K562 (cell line): ENCODE measurements around the gene SYCE1. TPM values are rescaled to one million over a fixed set of nuclear protein-coding genes. Genes with fewer than 3 reads are reported as not detected.

Experiments
- ATAC-seq: fragments of 200-7000 bp; cut with Tn5 transposase; 3 replicates; pipeline ENCODE4 v1.9.1; 2020; ENCODE audit warnings: moderate library complexity
- BruUV-seq: library from RNA; stranded (reverse); fragments of 400-500 nt; replicated peaks from 2 replicates; lab custom pipeline; 2021; lab: Mats Ljungman, UMichigan
- CTCF ChIA-PET: fragments of 300-600 bp; formaldehyde crosslinking; extraction: SDS; loops from one replicate; lab custom pipeline; 2021; ENCODE audit warnings: low intra/inter-chr PET ratio; lab: Yijun Ruan, JAX
- POLR2A ChIA-PET: fragments of 300-600, 350-650 bp; sonication (Branson Sonifier 250); formaldehyde crosslinking; extraction: SDS; loops from one replicate; lab custom pipeline; 2021; ENCODE audit warnings: antibody characterized with exemption, inconsistent platforms; lab: Yijun Ruan, JAX
- DNase-seq, 4 experiments: peaks; one replicate each; pipeline versions ENCODE4 v3.0.0 to v3.0.0-alpha.2; 2011 to 2018; ENCODE audit warnings: low spot score in 3 of 4, mixed read lengths in 3 of 4; ENCODE audit errors: extremely low read depth in 1 of 4
- FAIRE-seq: peaks from 2 replicates; lab custom pipeline; 2011; peaks lifted over from hg19 to GRCh38; lab: Jason Lieb, UNC
- H2AFZ ChIP-seq: 2 replicates; pipeline ENCODE4 v1.6.0; 2011; ENCODE audit warnings: low read depth, low read length, control low read depth, inconsistent platforms
- H3K27ac ChIP-seq: fragments of 200-600 bp; 3 replicates; pipeline ENCODE4 v1.8.0; 2011; ENCODE audit warnings: low read depth, mild to moderate bottlenecking, control low read depth, inconsistent platforms, low read length, moderate library complexity, mixed read lengths; ENCODE audit errors: extremely low read depth
- H3K27me3 ChIP-seq, 2 experiments: fragments of 300-600 bp in 1 of 2; 2 replicates in 1 of 2; 3 replicates in 1 of 2; pipeline versions ENCODE4 v1.6.0 to v1.8.0; 2011; ENCODE audit warnings: inconsistent platforms in 2 of 2, low read length in 2 of 2, mild to moderate bottlenecking in 1 of 2, mixed read lengths in 1 of 2, moderate library complexity in 1 of 2; ENCODE audit not compliant: control insufficient read depth in 2 of 2, insufficient read depth in 2 of 2
- H3K36me3 ChIP-seq: fragments of 300-600 bp; 3 replicates; pipeline ENCODE4 v1.8.0; 2011; ENCODE audit warnings: mild to moderate bottlenecking, low read length, inconsistent platforms; ENCODE audit not compliant: control insufficient read depth, insufficient read depth
- H3K4me1 ChIP-seq, 2 experiments: fragments of 200-600 bp in 1 of 2; replicated peaks in 1 of 2; 2 replicates in 1 of 2; 3 replicates in 1 of 2; pipeline versions ENCODE4 v1.5.1 to v1.8.0; 2011; ENCODE audit warnings: inconsistent platforms in 2 of 2, low read length in 2 of 2, mild to moderate bottlenecking in 1 of 2, mixed read lengths in 1 of 2, moderate library complexity in 1 of 2; ENCODE audit not compliant: control insufficient read depth in 2 of 2, insufficient read depth in 2 of 2
- H3K4me2 ChIP-seq: 2 replicates; pipeline ENCODE4 v1.6.1; 2011; ENCODE audit warnings: low read length, control low read depth, inconsistent platforms, mixed read lengths; ENCODE audit not compliant: insufficient read depth
- H3K4me3 ChIP-seq: fragments of 200-600 bp; sonication (generic), shearing (Covaris generic); 2 replicates; pipeline ENCODE4 v1.5.1; 2016; ENCODE audit warnings: control low read depth, inconsistent platforms
- H3K79me2 ChIP-seq: fragments of 200-600 bp; 3 replicates; pipeline ENCODE4 v1.8.0; 2011; ENCODE audit warnings: low read length, inconsistent platforms; ENCODE audit not compliant: control insufficient read depth, insufficient read depth
- H3K9ac ChIP-seq, 2 experiments: 2 replicates each; pipeline versions ENCODE4 v1.6.0 to v1.6.1; 2011; ENCODE audit warnings: low read depth in 2 of 2, low read length in 2 of 2, control low read depth in 1 of 2, inconsistent platforms in 1 of 2, mild to moderate bottlenecking in 1 of 2, mixed read lengths in 1 of 2; ENCODE audit not compliant: insufficient read depth in 1 of 2
- H3K9me1 ChIP-seq: one replicate; pipeline ENCODE4 v1.6.0; 2011; ENCODE audit warnings: inconsistent platforms, mild to moderate bottlenecking, low read length, moderate library complexity; ENCODE audit not compliant: control insufficient read depth, insufficient read depth
- H3K9me3 ChIP-seq: replicated peaks from 2 replicates; pipeline ENCODE4 v1.5.1; 2011; ENCODE audit warnings: low read depth, low read length, inconsistent platforms; ENCODE audit not compliant: control insufficient read depth, insufficient read depth
- H4K20me1 ChIP-seq: replicated peaks from 2 replicates; pipeline ENCODE4 v1.6.1; 2011; ENCODE audit warnings: low read length, inconsistent platforms, mixed read lengths; ENCODE audit not compliant: control insufficient read depth, insufficient read depth
- BDP1 ChIP-seq: IDR thresholded peaks from 3 replicates; pipeline ENCODE4 v1.6.1; 2011; ENCODE audit not compliant: insufficient read length, insufficient read depth
- ELK1 ChIP-seq: sonication (generic); formaldehyde crosslinking; IDR thresholded peaks from 2 replicates; pipeline ENCODE4 v1.8.1; 2022; ENCODE audit warnings: missing genetic modification reagents
- EZH2 ChIP-seq: IDR thresholded peaks from 2 replicates; pipeline ENCODE4 v1.6.1; 2012; ENCODE audit warnings: low read depth, mild to moderate bottlenecking, inconsistent platforms, low read length, borderline replicate concordance
- IRF1 ChIP-seq: sonication (generic); formaldehyde crosslinking; IDR thresholded peaks from 2 replicates; pipeline ENCODE4 v1.8.0; 2022; ENCODE audit warnings: missing genetic modification reagents, mild to moderate bottlenecking, borderline replicate concordance
- MYNN ChIP-seq, 2 experiments: sonication (generic); formaldehyde crosslinking in 1 of 2; IDR thresholded peaks; 2 replicates each; pipeline versions ENCODE4 v1.5.0 to v1.6.1; 2016 to 2020; ENCODE audit warnings: antibody characterized with exemption in 1 of 2, missing genetic modification reagents in 1 of 2
- U2AF2 ChIP-seq: fragments of 200-400 bp; formaldehyde crosslinking; optimal IDR thresholded peaks from 2 replicates; pipeline ENCODE3; 2017; ENCODE audit warnings: low read depth, mild to moderate bottlenecking, low read length
- ZBTB17 ChIP-seq: fragments of 450-650 bp; formaldehyde crosslinking; IDR thresholded peaks from 2 replicates; pipeline ENCODE4 v1.4.0; 2020; ENCODE audit warnings: mild to moderate bottlenecking
- ZNF318 ChIP-seq, 2 experiments: fragments of 450-650 bp; IDR thresholded peaks; 2 replicates each; pipeline ENCODE4 v1.6.1; 2016; ENCODE audit warnings: mild to moderate bottlenecking in 2 of 2, borderline replicate concordance in 1 of 2, low read depth in 1 of 2, moderate library complexity in 1 of 2
- ZNF57 ChIP-seq: fragments of 450-650 bp; formaldehyde crosslinking; IDR thresholded peaks from 2 replicates; pipeline ENCODE4 v1.4.0; 2020; ENCODE audit warnings: mild to moderate bottlenecking, moderate library complexity
- WGBS: fragments of 100-300 bp; shearing (Covaris generic); methylation state at CpG from one replicate; pipeline ENCODE4 v1.1.6; 2016; ENCODE audit warnings: low coverage, mixed read lengths; ENCODE audit not compliant: insufficient coverage; ENCODE audit errors: missing lambda C conversion rate; 5-methylcytosine and 5-hydroxymethylcytosine counted together
- in situ Hi-C: fragments of 300-500 bp; cut with MboI; formaldehyde crosslinking; loops from 4 replicates; pipeline ENCODE4 v1.15.0; 2018; ENCODE audit warnings: inconsistent platforms, mixed read lengths
- intact Hi-C: fragments of 100-400 bp; cut with micrococcal nuclease; formaldehyde crosslinking; loops from 2 replicates; pipeline ENCODE4 v1.14.2; 2022
- polyA plus RNA-seq, 8 experiments: library from polyadenylated mRNA; depleted of rRNA in 4 of 8; stranded (reverse) in 5 of 8; unstranded in 3 of 8; fragments of >200 nt; fragmentation: Nextera tagmentation in 2 of 8; fragmentation: Illumina TruSeq in 1 of 8; extraction: Ambion mirVana in 2 of 8; extraction: Trizol in 1 of 8; gene quantifications; 2 replicates each; pipeline versions ENCODE4 v1.2.1 to v1.2.3, GENCODE V29; 2011 to 2014; ENCODE audit warnings: inconsistent platforms in 1 of 8, missing spikeins in 1 of 8
- total RNA-seq, 7 experiments: library from RNA; depleted of rRNA in 6 of 7; stranded (reverse); fragments of >200 nt in 6 of 7; fragmentation: Illumina TruSeq in 2 of 7; extraction: Trizol in 2 of 7; gene quantifications; 2 replicates each; pipeline versions ENCODE4 v1.2.1 to v1.2.3, GENCODE V29; 2011 to 2021; ENCODE audit warnings: low replicate concordance in 1 of 7

SYCE1 gene
- total and polyA plus RNA-seq, 9 of the 15 experiments (the other 6 are each of a cell fraction or from before 2014, with no cell fraction given): not detected

- TF ChIP-seq IRF1 (CRISPR knock-in tag): no peak
- TF ChIP-seq ELK1: no peak
- TF ChIP-seq BDP1: no peak
- TF ChIP-seq U2AF2: no peak
- TF ChIP-seq ZBTB17 (CRISPR knock-in tag): no peak
- TF ChIP-seq ZNF57 (CRISPR knock-in tag): no peak
These were observed 9.9 kb downstream of the SYCE1 start (continued) for GRCh38 chr10:133555521-133555920.

GRCh38 chr10:133554600-133554999 lies 10.8 kb downstream of the SYCE1 start:
- no peaks in the 10 kb centered on the region for H3K9me1 ChIP-seq
- in situ Hi-C loops: no loop called here
- ChIA-PET CTCF (no interaction called here), POLR2A (interaction anchor here (0.6 kb wide), 1 partner anchor 22 kb away, joined by 3 read pairs; no protein-coding TSS in a partner anchor)
- no peak for FAIRE-seq
- H3K9ac ChIP-seq: no peak overlapping the region
- 1% methylated on average over 4 of the region's 4 CpGs for WGBS
- no peaks in the 10 kb centered on the region for H4K20me1 ChIP-seq
- no peak overlapping the region for H3K4me3 ChIP-seq
- DNase-seq: no peak
- BruUV-seq: no TSS peak
- no peaks in the 10 kb centered on the region; the same call in 1 of the 2 replicates for H3K9me3 ChIP-seq
- intact Hi-C loops: no loop called here
- H3K4me1 ChIP-seq: no peaks in the 10 kb centered on the region
- no peaks in the 10 kb centered on the region for H3K79me2 ChIP-seq
- ATAC-seq: no peak
- H3K36me3 ChIP-seq: no peaks in the 10 kb centered on the region
- no peak overlapping the region for H3K27ac ChIP-seq
- no peak overlapping the region for H3K4me2 ChIP-seq
- TF ChIP-seq MYNN (IDR thresholded peaks at IDR 0.05): no peak
- no peak for TF ChIP-seq MYNN (CRISPR knock-in tag; IDR thresholded peaks at IDR 0.05)
- TF ChIP-seq EZH2: no peak
- no peak for TF ChIP-seq ZNF318 (IDR thresholded peaks at IDR 0.05; ENCODE audit: borderline replicate concordance in 1 of 2, low read depth in 1 of 2)
- H3K27me3 ChIP-seq: peaks cover 0 to 9% of the 10 kb centered on the region in 2 experiments; a peak in 1 of 5 replicates
- no peak overlapping the region for H2AFZ ChIP-seq
